C4-2B (cell line): Measurements from ENCODE around the gene B4GALNT3.

Source experiments
- CTCF ChIP-seq: fragments of 450-650 bp; conservative IDR thresholded peaks from 2 replicates; pipeline ENCODE4 v1.5.1; 2017; ENCODE audit warnings: mild to moderate bottlenecking
- ZFX ChIP-seq: fragments of 450-650 bp; IDR thresholded peaks from 2 replicates; pipeline ENCODE4 v1.6.1; 2017

DNA sequence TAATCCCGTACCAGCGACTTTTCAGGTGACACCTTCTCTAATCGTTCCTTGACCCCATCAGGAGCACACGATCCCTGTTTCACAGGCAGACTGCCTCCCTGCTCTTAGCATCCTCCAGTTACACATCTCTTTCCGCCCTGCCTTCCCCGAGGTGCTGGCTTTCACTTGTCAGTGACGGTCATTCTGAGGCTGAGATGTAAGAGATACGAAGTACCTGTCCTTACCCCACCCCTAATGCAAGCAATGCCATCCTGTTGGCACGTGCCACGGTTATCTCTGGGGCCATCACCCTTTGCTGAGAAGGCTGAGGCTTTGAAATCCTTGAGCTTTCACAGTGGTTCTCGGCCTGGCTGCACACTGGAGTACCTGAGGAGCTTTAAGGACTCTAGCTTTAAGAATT is 24.4 kb downstream of the B4GALNT3 start:
- TF ChIP-seq CTCF: no peak
- no peak for TF ChIP-seq ZFX
